Cardiac muscle cell (in vitro differentiated cells and primary cell): Measurements from ENCODE around the gene THAP6. TPM values are rescaled to one million over a fixed set of nuclear protein-coding genes. Genes with fewer than 3 reads are reported as not detected.

Source experiments
- DNase-seq, 2 donors: peaks; one replicate each; pipeline versions ENCODE4 v3.0.0 to v3.0.0-alpha.2; 2010 to 2017; ENCODE audit warnings: low read depth in 1 of 2, low spot score in 1 of 2
- H3K27ac ChIP-seq: fragments of 200-600 bp; sonication (generic); 2 replicates; pipeline ENCODE4 v1.5.1; 2016
- H3K27me3 ChIP-seq: fragments of 200-600 bp; sonication (generic); 2 replicates; pipeline ENCODE4 v1.6.0; 2016; ENCODE audit warnings: control low read depth
- H3K36me3 ChIP-seq: fragments of 200-600 bp; sonication (generic); 2 replicates; pipeline ENCODE4 v1.5.1; 2016; ENCODE audit warnings: control low read depth
- H3K4me1 ChIP-seq: fragments of 200-600 bp; sonication (generic); 2 replicates; pipeline ENCODE4 v1.8.1; 2017; ENCODE audit warnings: low read depth, mild to moderate bottlenecking, mixed run types
- H3K4me3 ChIP-seq: fragments of 200-600 bp; sonication (generic); 2 replicates; pipeline ENCODE4 v1.5.1; 2016; ENCODE audit warnings: mild to moderate bottlenecking
- H3K9me3 ChIP-seq: fragments of 200-600 bp; sonication (generic); 2 replicates; pipeline ENCODE4 v1.5.1; 2017; ENCODE audit warnings: low read depth, mild to moderate bottlenecking, control low read depth
- CTCF ChIP-seq: IDR thresholded peaks from 2 replicates; pipeline ENCODE4 v1.5.1; 2012; ENCODE audit warnings: low read depth, mild to moderate bottlenecking, low read length
- polyA plus RNA-seq: library from polyadenylated mRNA; unstranded; fragments of >200 nt; fragmentation: Nextera tagmentation; extraction: Ambion mirVana; gene quantifications from 2 replicates; pipeline ENCODE4 v1.2.1, GENCODE V29; 2016
- total RNA-seq: library from RNA; depleted of rRNA; stranded (reverse); fragments of >200 nt; gene quantifications from 2 replicates; pipeline ENCODE4 v1.2.3, GENCODE V29; 2016

THAP6 gene
- total and polyA plus RNA-seq, 2 experiments from 2014 or later, result 16.8 to 22.2 TPM

GRCh38 chr4:75552452-75552851, 38.2 kb downstream of the THAP6 start:
- Histone ChIP-seq H3K27me3 (no peaks in the 10 kb centered on the region), H3K36me3 (no peaks in the 10 kb centered on the region), H3K4me1 (no peaks in the 10 kb centered on the region), H3K9me3 (no peaks in the 10 kb centered on the region), H3K27ac (no peak overlapping the region), H3K4me3 (no peak overlapping the region)
- DNase-seq, result no peak
- TF ChIP-seq CTCF, result no peak

GRCh38 chr4:75555294-75556164, 41.3 kb downstream of the THAP6 start, which contains the start of gene ODAPH:
ODAPH (plus strand) TSS chr4:75556066; CDS start chr4:75556083, 17 bp downstream.
- DNase-seq, result no peak
- no peak within 1 kb of the TSS for H3K4me3 ChIP-seq
- no peaks in the 10 kb centered on the region for H3K9me3 ChIP-seq
- H3K4me1 ChIP-seq, result no peaks in the 10 kb centered on the region
- no peaks in the 10 kb centered on the region for H3K36me3 ChIP-seq
- H3K27me3 ChIP-seq, result no peaks in the 10 kb centered on the region
- no peak for TF ChIP-seq CTCF
- H3K27ac ChIP-seq, result no peak within 1 kb of the TSS

- Histone ChIP-seq H3K4me3 (no peak overlapping the region), H3K9me3 (no peaks in the 10 kb centered on the region), H3K27ac (no peak overlapping the region), H3K36me3 (no peaks in the 10 kb centered on the region), H3K27me3 (no peaks in the 10 kb centered on the region), H3K4me1 (no peaks in the 10 kb centered on the region)
- TF ChIP-seq CTCF, result no peak
- no peak for DNase-seq
These were observed 43.4 kb downstream of the THAP6 start for GRCh38 chr4:75557696-75558095.

- Histone ChIP-seq H3K36me3 (no peaks in the 10 kb centered on the region), H3K27ac (no peak overlapping the region), H3K27me3 (no peaks in the 10 kb centered on the region), H3K9me3 (no peaks in the 10 kb centered on the region), H3K4me3 (no peak overlapping the region), H3K4me1 (no peaks in the 10 kb centered on the region)
- DNase-seq, result peak; percentile 13 to 32
- TF ChIP-seq CTCF, result no peak
These were observed 47.5 kb downstream of the THAP6 start for GRCh38 chr4:75561789-75562188.

GRCh38 chr4:75564023-75564422, 49.8 kb downstream of the THAP6 start:
- Histone ChIP-seq H3K9me3 (no peaks in the 10 kb centered on the region), H3K4me1 (no peaks in the 10 kb centered on the region), H3K27ac (no peak overlapping the region), H3K4me3 (no peak overlapping the region), H3K36me3 (no peaks in the 10 kb centered on the region), H3K27me3 (no peaks in the 10 kb centered on the region)
- no peak for DNase-seq
- no peak for TF ChIP-seq CTCF
